ENCODE results near the gene KBTBD12.

- TF ChIP-seq EZH2phosphoT487 (IDR thresholded peaks at IDR 0.05; ENCODE audit: insufficient read depth, low read depth) (no peak), EZH2 (IDR thresholded peaks at IDR 0.05; ENCODE audit: insufficient read depth, poor library complexity, severe bottlenecking) (no peak)
Observed at GRCh38 chr3:127929818-127930413, 14.9 kb downstream of the KBTBD12 start.

All from GM23248 (cell line).